ENCODE measurements around the gene APIP. TPM values are rescaled to one million over a fixed set of nuclear protein-coding genes. Genes with fewer than 3 reads are reported as not detected.

APIP gene
- 21.3 TPM for total RNA-seq

GRCh38 chr11:34916015-34916842 is at the start of gene APIP, which contains the start of gene PDHX:
TSS of gene APIP (minus strand) at chr11:34916379. CDS start at chr11:34916284, 95 bp downstream.
TSS of gene PDHX (plus strand) at chr11:34916618. CDS start at chr11:34916656, 38 bp downstream.

Small RNA genes within 50 kb of the gene (small RNA-seq; reads per million reads assigned to genes)
- 0.09 reads per million for gene MIR1343 (ENCODE audit: low replicate concordance)

Other genes with a start within 250 kb of the APIP start
- 53.8 TPM for gene PDHX, start 239 bp upstream of the APIP start, total RNA-seq
- 8.1 TPM for gene CD44, start 222.8 kb upstream of the APIP start, total RNA-seq

Data from parietal lobe (tissue), 2 donors.